ENCODE results near the gene TRIM77.
"Not testable (repeated sequence)": the region's sequence is repeated elsewhere in the genome, so short reads cannot be mapped to it uniquely, and the experiment has no call there.

GRCh38 chr11:89668158-89668557 is 41.9 kb upstream of the TRIM77 start:
- TF ChIP-seq JUND (IDR thresholded peaks at IDR 0.05); CTCF (IDR thresholded peaks at IDR 0.05); MEF2A (IDR thresholded peaks at IDR 0.05; ENCODE audit: borderline replicate concordance, low read depth); FOXM1 (IDR thresholded peaks at IDR 0.05; ENCODE audit: low read depth); RAD21 (IDR thresholded peaks at IDR 0.05; ENCODE audit: low read length); RCOR1 (IDR thresholded peaks at IDR 0.05; ENCODE audit: low read length); NRF1 (IDR thresholded peaks at IDR 0.05; ENCODE audit: low read depth, low read length); GABPA (IDR thresholded peaks at IDR 0.05; ENCODE audit: low read depth): not testable (repeated sequence)
- TF ChIP-seq, protein P1, sequence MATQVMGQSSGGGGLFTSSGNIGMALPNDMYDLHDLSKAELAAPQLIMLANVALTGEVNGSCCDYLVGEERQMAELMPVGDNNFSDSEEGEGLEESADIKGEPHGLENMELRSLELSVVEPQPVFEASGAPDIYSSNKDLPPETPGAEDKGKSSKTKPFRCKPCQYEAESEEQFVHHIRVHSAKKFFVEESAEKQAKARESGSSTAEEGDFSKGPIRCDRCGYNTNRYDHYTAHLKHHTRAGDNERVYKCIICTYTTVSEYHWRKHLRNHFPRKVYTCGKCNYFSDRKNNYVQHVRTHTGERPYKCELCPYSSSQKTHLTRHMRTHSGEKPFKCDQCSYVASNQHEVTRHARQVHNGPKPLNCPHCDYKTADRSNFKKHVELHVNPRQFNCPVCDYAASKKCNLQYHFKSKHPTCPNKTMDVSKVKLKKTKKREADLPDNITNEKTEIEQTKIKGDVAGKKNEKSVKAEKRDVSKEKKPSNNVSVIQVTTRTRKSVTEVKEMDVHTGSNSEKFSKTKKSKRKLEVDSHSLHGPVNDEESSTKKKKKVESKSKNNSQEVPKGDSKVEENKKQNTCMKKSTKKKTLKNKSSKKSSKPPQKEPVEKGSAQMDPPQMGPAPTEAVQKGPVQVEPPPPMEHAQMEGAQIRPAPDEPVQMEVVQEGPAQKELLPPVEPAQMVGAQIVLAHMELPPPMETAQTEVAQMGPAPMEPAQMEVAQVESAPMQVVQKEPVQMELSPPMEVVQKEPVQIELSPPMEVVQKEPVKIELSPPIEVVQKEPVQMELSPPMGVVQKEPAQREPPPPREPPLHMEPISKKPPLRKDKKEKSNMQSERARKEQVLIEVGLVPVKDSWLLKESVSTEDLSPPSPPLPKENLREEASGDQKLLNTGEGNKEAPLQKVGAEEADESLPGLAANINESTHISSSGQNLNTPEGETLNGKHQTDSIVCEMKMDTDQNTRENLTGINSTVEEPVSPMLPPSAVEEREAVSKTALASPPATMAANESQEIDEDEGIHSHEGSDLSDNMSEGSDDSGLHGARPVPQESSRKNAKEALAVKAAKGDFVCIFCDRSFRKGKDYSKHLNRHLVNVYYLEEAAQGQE (IDR thresholded peaks at IDR 0.05; ENCODE audit: low read depth, low read length): not testable (repeated sequence)
- TF ChIP-seq, protein P2, sequence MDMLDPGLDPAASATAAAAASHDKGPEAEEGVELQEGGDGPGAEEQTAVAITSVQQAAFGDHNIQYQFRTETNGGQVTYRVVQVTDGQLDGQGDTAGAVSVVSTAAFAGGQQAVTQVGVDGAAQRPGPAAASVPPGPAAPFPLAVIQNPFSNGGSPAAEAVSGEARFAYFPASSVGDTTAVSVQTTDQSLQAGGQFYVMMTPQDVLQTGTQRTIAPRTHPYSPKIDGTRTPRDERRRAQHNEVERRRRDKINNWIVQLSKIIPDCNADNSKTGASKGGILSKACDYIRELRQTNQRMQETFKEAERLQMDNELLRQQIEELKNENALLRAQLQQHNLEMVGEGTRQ (IDR thresholded peaks at IDR 0.05; ENCODE audit: borderline replicate concordance, low read depth, low read length): not testable (repeated sequence)

All from SK-N-SH (cell line).